ENCODE data around the gene SHISA8. TPM values are rescaled to one million over a fixed set of nuclear protein-coding genes. Genes with fewer than 3 reads are reported as not detected.
"Not testable (repeated sequence)": the region's sequence is repeated elsewhere in the genome, so short reads cannot be mapped to it uniquely, and the experiment has no call there.

SHISA8 gene
- total and polyA plus RNA-seq, 2 donors, result 0.19 to 2.9 TPM

- H3K27ac ChIP-seq (ENCODE audit: low read depth in 1 of 2, low read length in 1 of 2), result peak overlapping the region in 1 of 2 donors; percentile 91
- no peaks in the 10 kb centered on the region for H3K27me3 ChIP-seq (ENCODE audit: control insufficient read depth in 2 of 2, insufficient read depth in 1 of 2, low read length in 1 of 2)
- WGBS, result 35% methylated on average over 5 of the region's 5 CpGs
- peaks cover 2 to 8% of the 10 kb centered on the region in 2 donors for H3K4me1 ChIP-seq (ENCODE audit: control insufficient read depth in 2 of 2, insufficient read depth in 2 of 2, low read length in 2 of 2)
- peak in 3 of 9 donors; percentile 19 to 58 (median 25) for DNase-seq (ENCODE audit: low read depth in 6 of 9, low spot score in 9 of 9)
- no peak overlapping the region for H3K4me3 ChIP-seq (ENCODE audit: low read length in 2 of 2)
- H3K9me3 ChIP-seq (ENCODE audit: control insufficient read depth in 2 of 2, insufficient read depth in 1 of 2, low read length in 1 of 2), result no peaks in the 10 kb centered on the region
- peaks cover 59 to 93% of the 10 kb centered on the region in 2 donors for H3K36me3 ChIP-seq (ENCODE audit: control insufficient read depth in 2 of 2, insufficient read depth in 2 of 2, low read length in 1 of 2)
Observed at GRCh38 chr22:41873391-41873790, 41.5 kb downstream of the SHISA8 start.

- Histone ChIP-seq H3K9me3 (ENCODE audit: control insufficient read depth in 2 of 2, insufficient read depth in 1 of 2, low read length in 1 of 2) (no peaks in the 10 kb centered on the region), H3K27ac (ENCODE audit: low read depth in 1 of 2, low read length in 1 of 2) (no peak overlapping the region), H3K4me3 (ENCODE audit: low read length in 2 of 2) (no peak overlapping the region), H3K4me1 (ENCODE audit: control insufficient read depth in 2 of 2, insufficient read depth in 2 of 2, low read length in 2 of 2) (peaks cover 2 to 8% of the 10 kb centered on the region in 2 donors), H3K27me3 (ENCODE audit: control insufficient read depth in 2 of 2, insufficient read depth in 1 of 2, low read length in 1 of 2) (no peaks in the 10 kb centered on the region), H3K36me3 (ENCODE audit: control insufficient read depth in 2 of 2, insufficient read depth in 2 of 2, low read length in 1 of 2) (peaks cover 56 to 90% of the 10 kb centered on the region in 2 donors)
- no peak for DNase-seq (ENCODE audit: low read depth in 6 of 9, low spot score in 9 of 9)
- 96% methylated on average over 4 of the region's 4 CpGs for WGBS
Observed at GRCh38 chr22:41870786-41871185, 44.1 kb downstream of the SHISA8 start.

- H3K4me3 ChIP-seq (ENCODE audit: low read length in 2 of 2); DNase-seq (ENCODE audit: low read depth in 6 of 9, low spot score in 9 of 9); H3K27me3 ChIP-seq (ENCODE audit: control insufficient read depth in 2 of 2, insufficient read depth in 1 of 2, low read length in 1 of 2); H3K27ac ChIP-seq (ENCODE audit: low read depth in 1 of 2, low read length in 1 of 2); H3K4me1 ChIP-seq (ENCODE audit: control insufficient read depth in 2 of 2, insufficient read depth in 2 of 2, low read length in 2 of 2); H3K9me3 ChIP-seq (ENCODE audit: control insufficient read depth in 2 of 2, insufficient read depth in 1 of 2, low read length in 1 of 2): not testable (repeated sequence)
- peaks cover 49 to 85% of the 10 kb centered on the region in 2 donors for H3K36me3 ChIP-seq (ENCODE audit: control insufficient read depth in 2 of 2, insufficient read depth in 2 of 2, low read length in 1 of 2)
- 99% methylated on average over 1 of the region's 1 CpG for whole genome bisulfite sequencing
Observed at GRCh38 chr22:41870081-41870480, 44.8 kb downstream of the SHISA8 start.

DNA sequence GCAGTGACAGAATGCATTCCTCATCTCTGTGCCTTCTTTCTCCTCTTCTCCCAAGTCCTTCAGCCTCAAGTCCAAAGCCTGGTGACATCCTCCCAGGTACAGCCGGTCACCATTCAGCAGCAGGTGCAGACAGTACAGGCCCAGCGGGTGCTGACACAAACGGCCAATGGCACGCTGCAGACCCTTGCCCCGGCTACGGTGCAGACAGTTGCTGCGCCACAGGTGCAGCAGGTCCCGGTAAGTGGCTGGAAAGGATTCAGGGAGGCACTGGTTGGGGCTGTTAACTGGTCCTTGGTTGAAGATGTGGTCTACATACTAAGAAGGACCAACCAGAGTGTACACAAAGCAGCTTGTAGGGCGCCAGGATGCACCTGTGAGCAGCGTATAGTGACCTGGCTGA, 46.3 kb downstream of the SHISA8 start:
- DNase-seq (ENCODE audit: low read depth in 6 of 9, low spot score in 9 of 9), result no peak
- H3K27me3 ChIP-seq (ENCODE audit: control insufficient read depth in 2 of 2, insufficient read depth in 1 of 2, low read length in 1 of 2), result no peaks in the 10 kb centered on the region
- 98% methylated on average over 10 of the region's 10 CpGs for WGBS
- peaks cover 39 to 71% of the 10 kb centered on the region in 2 donors for H3K36me3 ChIP-seq (ENCODE audit: control insufficient read depth in 2 of 2, insufficient read depth in 2 of 2, low read length in 1 of 2)
- H3K4me3 ChIP-seq (ENCODE audit: low read length in 2 of 2), result no peak overlapping the region
- H3K27ac ChIP-seq (ENCODE audit: low read depth in 1 of 2, low read length in 1 of 2), result no peak overlapping the region
- H3K9me3 ChIP-seq (ENCODE audit: control insufficient read depth in 2 of 2, insufficient read depth in 1 of 2, low read length in 1 of 2), result no peaks in the 10 kb centered on the region
- peaks cover 2 to 5% of the 10 kb centered on the region in 2 donors for H3K4me1 ChIP-seq (ENCODE audit: control insufficient read depth in 2 of 2, insufficient read depth in 2 of 2, low read length in 2 of 2)

- Histone ChIP-seq H3K27ac (ENCODE audit: low read depth in 1 of 2, low read length in 1 of 2) (no peak overlapping the region), H3K4me3 (ENCODE audit: low read length in 2 of 2) (no peak overlapping the region), H3K4me1 (ENCODE audit: control insufficient read depth in 2 of 2, insufficient read depth in 2 of 2, low read length in 2 of 2) (peaks cover 0 to 8% of the 10 kb centered on the region in 2 donors), H3K36me3 (ENCODE audit: control insufficient read depth in 2 of 2, insufficient read depth in 2 of 2, low read length in 1 of 2) (peaks cover 15 to 31% of the 10 kb centered on the region in 2 donors), H3K27me3 (ENCODE audit: control insufficient read depth in 2 of 2, insufficient read depth in 1 of 2, low read length in 1 of 2) (no peaks in the 10 kb centered on the region), H3K9me3 (ENCODE audit: control insufficient read depth in 2 of 2, insufficient read depth in 1 of 2, low read length in 1 of 2) (no peaks in the 10 kb centered on the region)
- WGBS, result 99% methylated on average over 2 of the region's 2 CpGs
- no peak for DNase-seq (ENCODE audit: low read depth in 6 of 9, low spot score in 9 of 9)
Observed at GRCh38 chr22:41863472-41863871, 51.4 kb downstream of the SHISA8 start.

- DNase-seq (ENCODE audit: low read depth in 6 of 9, low spot score in 9 of 9), result no peak
- Histone ChIP-seq H3K27me3 (ENCODE audit: control insufficient read depth in 2 of 2, insufficient read depth in 1 of 2, low read length in 1 of 2) (no peaks in the 10 kb centered on the region), H3K4me1 (ENCODE audit: control insufficient read depth in 2 of 2, insufficient read depth in 2 of 2, low read length in 2 of 2) (peaks cover 0 to 8% of the 10 kb centered on the region in 2 donors), H3K4me3 (ENCODE audit: low read length in 2 of 2) (no peak overlapping the region), H3K36me3 (ENCODE audit: control insufficient read depth in 2 of 2, insufficient read depth in 2 of 2, low read length in 1 of 2) (peaks cover 7 to 24% of the 10 kb centered on the region in 2 donors), H3K9me3 (ENCODE audit: control insufficient read depth in 2 of 2, insufficient read depth in 1 of 2, low read length in 1 of 2) (no peaks in the 10 kb centered on the region), H3K27ac (ENCODE audit: low read depth in 1 of 2, low read length in 1 of 2) (peak overlapping the region; percentile 65 to 87)
- WGBS, result 84% methylated on average over 11 of the region's 11 CpGs
Observed at GRCh38 chr22:41862530-41863266, 52.2 kb downstream of the SHISA8 start.

DNA sequence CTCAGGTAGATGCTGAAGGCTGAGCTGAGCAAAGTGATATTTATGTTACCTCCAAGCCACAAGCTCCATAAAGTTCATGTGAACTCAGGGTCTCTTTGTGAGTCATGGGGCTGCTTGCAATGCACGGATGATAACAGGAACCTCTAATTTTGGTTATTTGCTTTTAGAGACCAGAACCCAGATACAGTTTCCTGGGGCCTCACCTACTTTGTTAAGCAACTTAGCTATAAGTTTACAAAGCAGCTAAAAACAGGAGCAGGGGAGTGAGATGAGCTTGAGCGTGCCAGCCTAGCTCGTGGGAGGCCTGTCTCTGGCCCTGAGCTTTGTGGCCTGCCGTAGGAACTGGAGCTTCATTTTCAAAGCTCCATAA, 52.7 kb downstream of the SHISA8 start:
- peak overlapping the region; percentile 65 to 87 for H3K27ac ChIP-seq (ENCODE audit: low read depth in 1 of 2, low read length in 1 of 2)
- no peak overlapping the region for H3K4me3 ChIP-seq (ENCODE audit: low read length in 2 of 2)
- H3K4me1 ChIP-seq (ENCODE audit: control insufficient read depth in 2 of 2, insufficient read depth in 2 of 2, low read length in 2 of 2), result peaks cover 0 to 8% of the 10 kb centered on the region in 2 donors
- peak in 1 of 9 donors; percentile 53 for DNase-seq (ENCODE audit: low read depth in 6 of 9, low spot score in 9 of 9)
- H3K27me3 ChIP-seq (ENCODE audit: control insufficient read depth in 2 of 2, insufficient read depth in 1 of 2, low read length in 1 of 2), result no peaks in the 10 kb centered on the region
- H3K36me3 ChIP-seq (ENCODE audit: control insufficient read depth in 2 of 2, insufficient read depth in 2 of 2, low read length in 1 of 2), result peaks cover 6 to 20% of the 10 kb centered on the region in 2 donors
- 77% methylated on average over 4 of the region's 4 CpGs for WGBS
- H3K9me3 ChIP-seq (ENCODE audit: control insufficient read depth in 2 of 2, insufficient read depth in 1 of 2, low read length in 1 of 2), result no peaks in the 10 kb centered on the region

Other genes with a start within 250 kb of the SHISA8 start
- gene SNU13, start 226.2 kb downstream of the SHISA8 start, total RNA-seq, result 130 TPM
- 121 TPM for gene SNU13, start 226.2 kb downstream of the SHISA8 start, polyA plus RNA-seq
- 9.2 TPM for gene MEI1, start 215.6 kb downstream of the SHISA8 start, total RNA-seq
- 14.7 TPM for gene MEI1, start 215.6 kb downstream of the SHISA8 start, polyA plus RNA-seq
- gene CCDC134, start 114.4 kb downstream of the SHISA8 start, total RNA-seq, result 14.4 TPM
- gene CCDC134, start 114.4 kb downstream of the SHISA8 start, polyA plus RNA-seq, result 1.6 TPM
- gene SREBF2, start 82.0 kb downstream of the SHISA8 start, total RNA-seq, result 15.8 TPM
- gene SREBF2, start 82.0 kb downstream of the SHISA8 start, polyA plus RNA-seq, result 41.0 TPM
- 1.0 TPM for gene TNFRSF13C, start 11.7 kb upstream of the SHISA8 start, total RNA-seq
- 6.1 TPM for gene TNFRSF13C, start 11.7 kb upstream of the SHISA8 start, polyA plus RNA-seq
- 31.4 TPM for gene CENPM, start 32.1 kb upstream of the SHISA8 start, total RNA-seq
- gene CENPM, start 32.1 kb upstream of the SHISA8 start, polyA plus RNA-seq, result 13.1 TPM
- gene SEPTIN3, start 54.4 kb upstream of the SHISA8 start, total RNA-seq, result 0.90 TPM
- 1.2 TPM for gene SEPTIN3, start 54.4 kb upstream of the SHISA8 start, polyA plus RNA-seq
- gene WBP2NL, start 83.7 kb upstream of the SHISA8 start, total RNA-seq, result 0.66 TPM
- gene WBP2NL, start 83.7 kb upstream of the SHISA8 start, polyA plus RNA-seq, result 2.2 TPM
- 18.1 TPM for gene NAGA, start 155.7 kb upstream of the SHISA8 start, total RNA-seq
- 10.6 TPM for gene NAGA, start 155.7 kb upstream of the SHISA8 start, polyA plus RNA-seq
- gene PHETA2, start 159.2 kb upstream of the SHISA8 start, total RNA-seq, result 5.1 TPM
- 5.2 TPM for gene PHETA2, start 159.2 kb upstream of the SHISA8 start, polyA plus RNA-seq
- 18.7 TPM for gene SMDT1, start 164.6 kb upstream of the SHISA8 start, total RNA-seq
- gene SMDT1, start 164.6 kb upstream of the SHISA8 start, polyA plus RNA-seq, result 78.8 TPM
- 99.7 TPM for gene NDUFA6, start 175.7 kb upstream of the SHISA8 start, total RNA-seq
- 90.0 TPM for gene NDUFA6, start 175.7 kb upstream of the SHISA8 start, polyA plus RNA-seq
- gene CYP2D6, start 215.7 kb upstream of the SHISA8 start, total RNA-seq, result 0.42 TPM
- gene CYP2D6, start 215.7 kb upstream of the SHISA8 start, polyA plus RNA-seq, result 9.2 TPM